Fibroblast of lung (primary cell): ENCODE measurements around the gene UPK1B.

ENCODE experiments used
- CTCF ChIP-seq, 2 donors: IDR thresholded peaks in 1 of 2; conservative IDR thresholded peaks in 1 of 2; 1 replicate in 1 of 2; 2 replicates in 1 of 2; pipeline ENCODE4 v1.5.1; 2011 to 2012; ENCODE audit warnings: low read length in 2 of 2, control low read depth in 1 of 2, inconsistent platforms in 1 of 2, low read depth in 1 of 2, mild to moderate bottlenecking in 1 of 2
- EZH2 ChIP-seq: IDR thresholded peaks from 2 replicates; pipeline ENCODE4 v1.5.1; 2012; ENCODE audit warnings: low read length, control low read depth, mild to moderate bottlenecking; ENCODE audit errors: missing control alignments

- TF ChIP-seq CTCF (conservative IDR thresholded peaks at IDR 0.05 in 1 of 2, IDR thresholded peaks at IDR 0.05 in 1 of 2; ENCODE audit: low read depth in 1 of 2, low read length in 2 of 2) (no peak), EZH2 (no peak)
Measured at GRCh38 chr3:119230071-119230470, 56.7 kb downstream of the UPK1B start.
